ENCODE measurements around the gene PPP6R1. TPM values are rescaled to one million over a fixed set of nuclear protein-coding genes. Genes with fewer than 3 reads are reported as not detected.

PPP6R1 gene
- total and polyA plus RNA-seq, 2 of the 13 experiments (the other 11 are each of a cell fraction or from before 2014, with no cell fraction given), result 25.8 to 54.0 TPM

DNA sequence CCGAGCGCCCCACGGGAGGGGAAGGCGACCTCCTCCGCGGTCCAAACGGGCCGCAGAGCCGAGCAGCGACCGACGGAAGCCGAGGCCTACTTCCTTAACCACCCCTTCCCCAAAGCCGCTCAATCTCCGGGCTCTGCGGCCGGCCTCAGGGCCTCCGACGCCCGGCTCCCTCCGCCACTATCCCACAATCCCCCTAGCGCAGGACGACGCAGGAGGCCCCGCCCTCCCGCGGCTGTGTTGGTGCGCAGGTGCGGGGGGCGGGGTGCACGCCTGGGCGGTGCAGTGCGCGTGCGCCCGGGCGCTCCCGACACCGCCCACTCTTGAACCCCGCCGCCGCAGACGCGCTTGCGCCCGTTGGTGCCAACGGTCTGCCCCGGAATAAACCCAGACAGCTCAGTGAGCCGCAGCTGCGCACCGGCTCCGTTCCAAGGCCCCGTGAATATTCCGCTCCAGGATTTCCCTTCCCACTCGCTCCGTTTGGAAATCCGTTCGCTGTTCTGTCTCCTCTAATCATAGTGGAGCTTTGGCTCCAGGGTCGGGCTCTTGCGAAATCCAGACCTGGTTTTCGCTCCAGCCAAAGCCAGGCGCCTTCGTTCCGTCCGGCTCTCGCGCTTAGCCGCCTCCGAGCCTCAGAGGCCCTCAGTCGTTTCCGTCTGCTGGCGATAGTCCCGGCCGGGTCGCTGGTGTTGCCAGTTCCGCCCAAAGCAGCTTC is at the start of gene PPP6R1 (continued):
- TF ChIP-seq HDAC1 (CRISPR knock-in tag; IDR thresholded peaks at IDR 0.05) (peak; percentile 83), REPIN1 (CRISPR knock-in tag; IDR thresholded peaks at IDR 0.05; ENCODE audit: borderline replicate concordance, low read depth) (peak; percentile 94), KLF6 (CRISPR knock-in tag; IDR thresholded peaks at IDR 0.05) (peak; percentile 90; the same call in 1 of the 2 replicates), PCBP2 (optimal IDR thresholded peaks at IDR 0.05; ENCODE audit: low read depth, low read length, poor library complexity, severe bottlenecking) (no peak), CCAR2 (optimal IDR thresholded peaks at IDR 0.05; ENCODE audit: low read depth, low read length) (peak; percentile 89), HNF4G (IDR thresholded peaks at IDR 0.05; ENCODE audit: borderline replicate concordance, low read depth, low read length) (peak; percentile 53; the same call in 1 of the 2 replicates), HNF4G (CRISPR knock-in tag; IDR thresholded peaks at IDR 0.05; ENCODE audit: borderline replicate concordance, low read depth) (no peak; the same call in 1 of the 2 replicates), HES4 (CRISPR knock-in tag; IDR thresholded peaks at IDR 0.05; ENCODE audit: borderline replicate concordance) (peak; percentile 93), TAF15 (IDR thresholded peaks at IDR 0.05; ENCODE audit: low read depth, low read length, poor library complexity, severe bottlenecking) (peak; percentile 32), HMG20B (CRISPR knock-in tag; conservative IDR thresholded peaks at IDR 0.05) (peak; percentile 96), TBX3 (IDR thresholded peaks at IDR 0.05; ENCODE audit: borderline replicate concordance) (peak; percentile 79; the same call in 1 of the 2 replicates), ISX (CRISPR knock-in tag; conservative IDR thresholded peaks at IDR 0.05) (no peak), CREB1 (IDR thresholded peaks at IDR 0.05) (peak; percentile 60), CREB1 (CRISPR knock-in tag; IDR thresholded peaks at IDR 0.05) (peak; percentile 91), NCOA5 (CRISPR knock-in tag; IDR thresholded peaks at IDR 0.05) (no peak), ZNF644 (CRISPR knock-in tag; IDR thresholded peaks at IDR 0.05; ENCODE audit: low read depth) (no peak), TEAD2 (CRISPR knock-in tag; IDR thresholded peaks at IDR 0.05) (no peak), ATF7-NPFF (CRISPR knock-in tag; IDR thresholded peaks at IDR 0.05; ENCODE audit: low read depth) (peak; percentile 43; the same call in 1 of the 2 replicates)
- TF ChIP-seq, protein P1, sequence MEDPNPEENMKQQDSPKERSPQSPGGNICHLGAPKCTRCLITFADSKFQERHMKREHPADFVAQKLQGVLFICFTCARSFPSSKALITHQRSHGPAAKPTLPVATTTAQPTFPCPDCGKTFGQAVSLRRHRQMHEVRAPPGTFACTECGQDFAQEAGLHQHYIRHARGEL (CRISPR knock-in tag; IDR thresholded peaks at IDR 0.05), result no peak
- TF ChIP-seq, protein P2, sequence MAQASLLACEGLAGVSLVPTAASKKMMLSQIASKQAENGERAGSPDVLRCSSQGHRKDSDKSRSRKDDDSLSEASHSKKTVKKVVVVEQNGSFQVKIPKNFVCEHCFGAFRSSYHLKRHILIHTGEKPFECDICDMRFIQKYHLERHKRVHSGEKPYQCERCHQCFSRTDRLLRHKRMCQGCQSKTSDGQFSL (CRISPR knock-in tag; IDR thresholded peaks at IDR 0.05), result peak; percentile 51; the same call in 1 of the 2 replicates
- TF ChIP-seq, protein P3, sequence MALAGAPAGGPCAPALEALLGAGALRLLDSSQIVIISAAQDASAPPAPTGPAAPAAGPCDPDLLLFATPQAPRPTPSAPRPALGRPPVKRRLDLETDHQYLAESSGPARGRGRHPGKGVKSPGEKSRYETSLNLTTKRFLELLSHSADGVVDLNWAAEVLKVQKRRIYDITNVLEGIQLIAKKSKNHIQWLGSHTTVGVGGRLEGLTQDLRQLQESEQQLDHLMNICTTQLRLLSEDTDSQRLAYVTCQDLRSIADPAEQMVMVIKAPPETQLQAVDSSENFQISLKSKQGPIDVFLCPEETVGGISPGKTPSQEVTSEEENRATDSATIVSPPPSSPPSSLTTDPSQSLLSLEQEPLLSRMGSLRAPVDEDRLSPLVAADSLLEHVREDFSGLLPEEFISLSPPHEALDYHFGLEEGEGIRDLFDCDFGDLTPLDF (CRISPR knock-in tag; IDR thresholded peaks at IDR 0.05), result peak; percentile 78
- TF ChIP-seq, protein P4, sequence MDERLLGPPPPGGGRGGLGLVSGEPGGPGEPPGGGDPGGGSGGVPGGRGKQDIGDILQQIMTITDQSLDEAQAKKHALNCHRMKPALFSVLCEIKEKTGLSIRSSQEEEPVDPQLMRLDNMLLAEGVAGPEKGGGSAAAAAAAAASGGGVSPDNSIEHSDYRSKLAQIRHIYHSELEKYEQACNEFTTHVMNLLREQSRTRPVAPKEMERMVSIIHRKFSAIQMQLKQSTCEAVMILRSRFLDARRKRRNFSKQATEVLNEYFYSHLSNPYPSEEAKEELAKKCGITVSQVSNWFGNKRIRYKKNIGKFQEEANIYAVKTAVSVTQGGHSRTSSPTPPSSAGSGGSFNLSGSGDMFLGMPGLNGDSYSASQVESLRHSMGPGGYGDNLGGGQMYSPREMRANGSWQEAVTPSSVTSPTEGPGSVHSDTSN (CRISPR knock-in tag; IDR thresholded peaks at IDR 0.05), result no peak
- TF ChIP-seq, protein P5, sequence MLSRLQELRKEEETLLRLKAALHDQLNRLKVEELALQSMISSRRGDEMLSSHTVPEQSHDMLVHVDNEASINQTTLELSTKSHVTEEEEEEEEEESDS (CRISPR knock-in tag; IDR thresholded peaks at IDR 0.05; ENCODE audit: borderline replicate concordance), result peak; percentile 82; the same call in 1 of the 2 replicates
- TF ChIP-seq, protein P6, sequence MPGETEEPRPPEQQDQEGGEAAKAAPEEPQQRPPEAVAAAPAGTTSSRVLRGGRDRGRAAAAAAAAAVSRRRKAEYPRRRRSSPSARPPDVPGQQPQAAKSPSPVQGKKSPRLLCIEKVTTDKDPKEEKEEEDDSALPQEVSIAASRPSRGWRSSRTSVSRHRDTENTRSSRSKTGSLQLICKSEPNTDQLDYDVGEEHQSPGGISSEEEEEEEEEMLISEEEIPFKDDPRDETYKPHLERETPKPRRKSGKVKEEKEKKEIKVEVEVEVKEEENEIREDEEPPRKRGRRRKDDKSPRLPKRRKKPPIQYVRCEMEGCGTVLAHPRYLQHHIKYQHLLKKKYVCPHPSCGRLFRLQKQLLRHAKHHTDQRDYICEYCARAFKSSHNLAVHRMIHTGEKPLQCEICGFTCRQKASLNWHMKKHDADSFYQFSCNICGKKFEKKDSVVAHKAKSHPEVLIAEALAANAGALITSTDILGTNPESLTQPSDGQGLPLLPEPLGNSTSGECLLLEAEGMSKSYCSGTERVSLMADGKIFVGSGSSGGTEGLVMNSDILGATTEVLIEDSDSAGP (CRISPR knock-in tag; IDR thresholded peaks at IDR 0.05; ENCODE audit: borderline replicate concordance), result peak; percentile 81; the same call in 1 of the 2 replicates
